ENCODE measurements around the gene TBC1D32.
"Not testable (repeated sequence)": the region's sequence is repeated elsewhere in the genome, so short reads cannot be mapped to it uniquely, and the experiment has no call there.

The TBC1D32 gene

GRCh38 chr6:121302882-121303281, 31.4 kb downstream of the TBC1D32 start:
- TF ChIP-seq CTCF (IDR thresholded peaks at IDR 0.05; ENCODE audit: low read depth, low read length, missing control alignments): no peak
- no peak overlapping the region for H3K4me3 ChIP-seq (ENCODE audit: low read depth, low read length)

GRCh38 chr6:121301156-121301555, 33.1 kb downstream of the TBC1D32 start:
- H3K4me3 ChIP-seq (ENCODE audit: low read depth, low read length): not testable (repeated sequence)

More at GRCh38 chr6:121302882-121303281, 31.4 kb downstream of the TBC1D32 start:
- no peak for DNase-seq (ENCODE audit: low read depth)

GRCh38 chr6:121297694-121298093, 36.6 kb downstream of the TBC1D32 start:
- no peak overlapping the region for H3K4me3 ChIP-seq (ENCODE audit: low read depth, low read length)
- DNase-seq (ENCODE audit: low read depth): no peak
- TF ChIP-seq CTCF (IDR thresholded peaks at IDR 0.05; ENCODE audit: low read depth, low read length, missing control alignments): no peak

More at GRCh38 chr6:121301156-121301555, 33.1 kb downstream of the TBC1D32 start:
- DNase-seq (ENCODE audit: low read depth): not testable (repeated sequence)

GRCh38 chr6:121285041-121285440, 49.2 kb downstream of the TBC1D32 start:
- no peak for TF ChIP-seq CTCF (IDR thresholded peaks at IDR 0.05; ENCODE audit: low read depth, low read length, missing control alignments)
- DNase-seq (ENCODE audit: low read depth): no peak

GRCh38 chr6:121274666-121275295, 59.5 kb downstream of the TBC1D32 start:
- no peak for DNase-seq (ENCODE audit: low read depth)
- TF ChIP-seq CTCF (IDR thresholded peaks at IDR 0.05; ENCODE audit: low read depth, low read length, missing control alignments): no peak
- no peak overlapping the region for H3K4me3 ChIP-seq (ENCODE audit: low read depth, low read length)

More at GRCh38 chr6:121285041-121285440, 49.2 kb downstream of the TBC1D32 start:
- no peak overlapping the region for H3K4me3 ChIP-seq (ENCODE audit: low read depth, low read length)

GRCh38 chr6:121263742-121264141, 70.5 kb downstream of the TBC1D32 start:
- TF ChIP-seq CTCF (IDR thresholded peaks at IDR 0.05; ENCODE audit: low read depth, low read length, missing control alignments): no peak
- H3K4me3 ChIP-seq (ENCODE audit: low read depth, low read length): no peak overlapping the region
- no peak for DNase-seq (ENCODE audit: low read depth)

- no peak for DNase-seq (ENCODE audit: low read depth)
Observed at GRCh38 chr6:121260651-121261102, 73.6 kb downstream of the TBC1D32 start.

More at GRCh38 chr6:121260651-121261102, 73.6 kb downstream of the TBC1D32 start:
- no peak for TF ChIP-seq CTCF (IDR thresholded peaks at IDR 0.05; ENCODE audit: low read depth, low read length, missing control alignments)
- no peak overlapping the region for H3K4me3 ChIP-seq (ENCODE audit: low read depth, low read length)

Measured in GM12864 (cell line).